ENCODE results near the gene DRC3.

DNA sequence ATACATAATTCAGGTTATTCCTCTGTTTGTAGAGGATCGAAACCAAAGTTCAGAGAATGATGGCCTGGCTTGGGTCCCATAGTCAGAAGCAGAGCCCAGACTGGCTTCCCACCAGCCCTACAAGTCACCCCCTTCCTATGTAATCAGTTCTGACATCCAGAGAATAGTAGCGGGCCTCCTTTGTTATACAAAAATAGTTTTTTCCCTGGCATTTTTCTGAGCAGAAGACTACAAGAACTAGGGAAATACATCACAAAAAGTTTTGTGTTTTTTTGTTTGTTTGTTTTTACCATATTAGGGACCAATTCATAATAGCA is 47.1 kb downstream of the DRC3 start:
- TF ChIP-seq, protein P1, sequence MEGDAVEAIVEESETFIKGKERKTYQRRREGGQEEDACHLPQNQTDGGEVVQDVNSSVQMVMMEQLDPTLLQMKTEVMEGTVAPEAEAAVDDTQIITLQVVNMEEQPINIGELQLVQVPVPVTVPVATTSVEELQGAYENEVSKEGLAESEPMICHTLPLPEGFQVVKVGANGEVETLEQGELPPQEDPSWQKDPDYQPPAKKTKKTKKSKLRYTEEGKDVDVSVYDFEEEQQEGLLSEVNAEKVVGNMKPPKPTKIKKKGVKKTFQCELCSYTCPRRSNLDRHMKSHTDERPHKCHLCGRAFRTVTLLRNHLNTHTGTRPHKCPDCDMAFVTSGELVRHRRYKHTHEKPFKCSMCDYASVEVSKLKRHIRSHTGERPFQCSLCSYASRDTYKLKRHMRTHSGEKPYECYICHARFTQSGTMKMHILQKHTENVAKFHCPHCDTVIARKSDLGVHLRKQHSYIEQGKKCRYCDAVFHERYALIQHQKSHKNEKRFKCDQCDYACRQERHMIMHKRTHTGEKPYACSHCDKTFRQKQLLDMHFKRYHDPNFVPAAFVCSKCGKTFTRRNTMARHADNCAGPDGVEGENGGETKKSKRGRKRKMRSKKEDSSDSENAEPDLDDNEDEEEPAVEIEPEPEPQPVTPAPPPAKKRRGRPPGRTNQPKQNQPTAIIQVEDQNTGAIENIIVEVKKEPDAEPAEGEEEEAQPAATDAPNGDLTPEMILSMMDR (IDR thresholded peaks at IDR 0.05): no peak
- TF ChIP-seq POLR2A (IDR thresholded peaks at IDR 0.05): no peak
- TF ChIP-seq POLR2AphosphoS5 (IDR thresholded peaks at IDR 0.05; ENCODE audit: insufficient read depth in 1 of 2, low read depth in 1 of 2): no peak

All from vagina (tissue), 2 donors.